K562 (cell line): ENCODE data around the gene HEPHL1. TPM values are rescaled to one million over a fixed set of nuclear protein-coding genes. Genes with fewer than 3 reads are reported as not detected.

Experiments used
- CBX8 ChIP-seq: fragments of 200-600 bp; sonication (generic); IDR thresholded peaks from 2 replicates; pipeline ENCODE4 v1.6.1; 2012; ENCODE audit warnings: borderline replicate concordance, mixed run types, low read depth, mild to moderate bottlenecking, moderate library complexity, mixed read lengths, low read length, control low read depth, inconsistent platforms; ENCODE audit not compliant: poor library complexity, severe bottlenecking; ENCODE audit errors: extremely low read depth
- ELF2 ChIP-seq: fragments of 250-450 bp; sonication (Bioruptor Pico); IDR thresholded peaks from 2 replicates; pipeline ENCODE4 v1.5.0; 2021; ENCODE audit warnings: mild to moderate bottlenecking
- NFE2 ChIP-seq: IDR thresholded peaks from 2 replicates; pipeline ENCODE4 v1.6.1; 2014; ENCODE audit warnings: antibody characterized with exemption, low read depth
- PRMT5 ChIP-seq: sonication (generic); formaldehyde crosslinking; IDR thresholded peaks from 2 replicates; pipeline ENCODE4 v1.5.0; 2020; ENCODE audit warnings: missing genetic modification reagents
- SAP30 ChIP-seq: fragments of 200-600 bp; sonication (generic); IDR thresholded peaks from 2 replicates; pipeline ENCODE4 v1.6.1; 2012; ENCODE audit warnings: borderline replicate concordance, low read depth, mild to moderate bottlenecking, moderate library complexity, low read length, control low read depth, inconsistent platforms; ENCODE audit not compliant: insufficient read depth, poor library complexity, severe bottlenecking
- TEAD1 ChIP-seq, 2 experiments: fragments of 450-650 bp in 1 of 2; sonication (generic) in 1 of 2; formaldehyde crosslinking; IDR thresholded peaks; 2 replicates each; pipeline versions ENCODE4 v1.4.0 to v1.8.0; 2020 to 2022; ENCODE audit warnings: mild to moderate bottlenecking in 2 of 2, missing genetic modification reagents in 1 of 2
- ZNF133 ChIP-seq: fragments of 250-450 bp; sonication (Bioruptor Pico); IDR thresholded peaks from 2 replicates; pipeline ENCODE4 v1.4.0; 2020; ENCODE audit warnings: mild to moderate bottlenecking
- ZNF75A ChIP-seq: fragments of 450-650 bp; formaldehyde crosslinking; IDR thresholded peaks from 2 replicates; pipeline ENCODE4 v1.4.0; 2020; ENCODE audit warnings: mild to moderate bottlenecking
- polyA plus RNA-seq, 8 experiments: library from polyadenylated mRNA; depleted of rRNA in 4 of 8; stranded (reverse) in 5 of 8; unstranded in 3 of 8; fragments of >200 nt; fragmentation: Nextera tagmentation in 2 of 8; fragmentation: Illumina TruSeq in 1 of 8; extraction: Ambion mirVana in 2 of 8; extraction: Trizol in 1 of 8; gene quantifications; 2 replicates each; pipeline versions ENCODE4 v1.2.1 to v1.2.3, GENCODE V29; 2011 to 2014; ENCODE audit warnings: inconsistent platforms in 1 of 8, missing spikeins in 1 of 8
- total RNA-seq, 7 experiments: library from RNA; depleted of rRNA in 6 of 7; stranded (reverse); fragments of >200 nt in 6 of 7; fragmentation: Illumina TruSeq in 2 of 7; extraction: Trizol in 2 of 7; gene quantifications; 2 replicates each; pipeline versions ENCODE4 v1.2.1 to v1.2.3, GENCODE V29; 2011 to 2021; ENCODE audit warnings: low replicate concordance in 1 of 7
- TF ChIP-seq, protein P1 (sequence below): fragments of 450-650 bp; IDR thresholded peaks from 2 replicates; pipeline ENCODE4 v1.6.1; 2016; ENCODE audit warnings: mild to moderate bottlenecking, moderate library complexity
- TF ChIP-seq, protein P2 (sequence below): sonication (generic); formaldehyde crosslinking; IDR thresholded peaks from 2 replicates; pipeline ENCODE4 v1.8.0; 2022; ENCODE audit warnings: mild to moderate bottlenecking, missing genetic modification reagents
- TF ChIP-seq, protein P3 (sequence below): fragments of 450-650 bp; formaldehyde crosslinking; IDR thresholded peaks from 2 replicates; pipeline ENCODE4 v1.4.0; 2020; ENCODE audit warnings: mild to moderate bottlenecking, mixed read lengths
- TF ChIP-seq, protein P4 (sequence below): fragments of 250-450 bp; sonication (Bioruptor Pico); IDR thresholded peaks from 2 replicates; pipeline ENCODE4 v1.8.0; 2022; ENCODE audit warnings: moderate library complexity, mild to moderate bottlenecking, inconsistent platforms

Gene HEPHL1
- total and polyA plus RNA-seq, 9 of the 15 experiments (the other 6 are each of a cell fraction or from before 2014, with no cell fraction given) = 0.01 TPM; not detected in 8

DNA sequence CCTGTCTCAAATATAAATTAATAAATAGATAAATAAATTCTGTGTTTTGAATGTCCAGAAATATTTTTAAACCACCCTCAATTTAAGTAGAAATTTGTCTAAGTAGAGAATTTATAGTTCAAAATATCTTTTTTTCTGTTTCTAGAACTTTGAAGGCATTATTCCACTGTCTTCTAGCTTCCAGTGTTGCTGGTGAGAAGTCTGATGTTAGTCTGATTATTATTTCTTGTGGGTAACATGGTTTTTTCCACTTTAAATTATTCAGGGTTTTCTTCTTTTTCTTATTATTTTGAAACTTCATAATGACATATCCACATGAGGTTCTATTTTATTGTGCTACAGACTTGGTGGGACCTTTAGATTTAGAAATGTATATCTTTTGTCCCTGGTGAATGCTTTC lies 46.4 kb upstream of the HEPHL1 start (continued):
- TF ChIP-seq, protein P1, sequence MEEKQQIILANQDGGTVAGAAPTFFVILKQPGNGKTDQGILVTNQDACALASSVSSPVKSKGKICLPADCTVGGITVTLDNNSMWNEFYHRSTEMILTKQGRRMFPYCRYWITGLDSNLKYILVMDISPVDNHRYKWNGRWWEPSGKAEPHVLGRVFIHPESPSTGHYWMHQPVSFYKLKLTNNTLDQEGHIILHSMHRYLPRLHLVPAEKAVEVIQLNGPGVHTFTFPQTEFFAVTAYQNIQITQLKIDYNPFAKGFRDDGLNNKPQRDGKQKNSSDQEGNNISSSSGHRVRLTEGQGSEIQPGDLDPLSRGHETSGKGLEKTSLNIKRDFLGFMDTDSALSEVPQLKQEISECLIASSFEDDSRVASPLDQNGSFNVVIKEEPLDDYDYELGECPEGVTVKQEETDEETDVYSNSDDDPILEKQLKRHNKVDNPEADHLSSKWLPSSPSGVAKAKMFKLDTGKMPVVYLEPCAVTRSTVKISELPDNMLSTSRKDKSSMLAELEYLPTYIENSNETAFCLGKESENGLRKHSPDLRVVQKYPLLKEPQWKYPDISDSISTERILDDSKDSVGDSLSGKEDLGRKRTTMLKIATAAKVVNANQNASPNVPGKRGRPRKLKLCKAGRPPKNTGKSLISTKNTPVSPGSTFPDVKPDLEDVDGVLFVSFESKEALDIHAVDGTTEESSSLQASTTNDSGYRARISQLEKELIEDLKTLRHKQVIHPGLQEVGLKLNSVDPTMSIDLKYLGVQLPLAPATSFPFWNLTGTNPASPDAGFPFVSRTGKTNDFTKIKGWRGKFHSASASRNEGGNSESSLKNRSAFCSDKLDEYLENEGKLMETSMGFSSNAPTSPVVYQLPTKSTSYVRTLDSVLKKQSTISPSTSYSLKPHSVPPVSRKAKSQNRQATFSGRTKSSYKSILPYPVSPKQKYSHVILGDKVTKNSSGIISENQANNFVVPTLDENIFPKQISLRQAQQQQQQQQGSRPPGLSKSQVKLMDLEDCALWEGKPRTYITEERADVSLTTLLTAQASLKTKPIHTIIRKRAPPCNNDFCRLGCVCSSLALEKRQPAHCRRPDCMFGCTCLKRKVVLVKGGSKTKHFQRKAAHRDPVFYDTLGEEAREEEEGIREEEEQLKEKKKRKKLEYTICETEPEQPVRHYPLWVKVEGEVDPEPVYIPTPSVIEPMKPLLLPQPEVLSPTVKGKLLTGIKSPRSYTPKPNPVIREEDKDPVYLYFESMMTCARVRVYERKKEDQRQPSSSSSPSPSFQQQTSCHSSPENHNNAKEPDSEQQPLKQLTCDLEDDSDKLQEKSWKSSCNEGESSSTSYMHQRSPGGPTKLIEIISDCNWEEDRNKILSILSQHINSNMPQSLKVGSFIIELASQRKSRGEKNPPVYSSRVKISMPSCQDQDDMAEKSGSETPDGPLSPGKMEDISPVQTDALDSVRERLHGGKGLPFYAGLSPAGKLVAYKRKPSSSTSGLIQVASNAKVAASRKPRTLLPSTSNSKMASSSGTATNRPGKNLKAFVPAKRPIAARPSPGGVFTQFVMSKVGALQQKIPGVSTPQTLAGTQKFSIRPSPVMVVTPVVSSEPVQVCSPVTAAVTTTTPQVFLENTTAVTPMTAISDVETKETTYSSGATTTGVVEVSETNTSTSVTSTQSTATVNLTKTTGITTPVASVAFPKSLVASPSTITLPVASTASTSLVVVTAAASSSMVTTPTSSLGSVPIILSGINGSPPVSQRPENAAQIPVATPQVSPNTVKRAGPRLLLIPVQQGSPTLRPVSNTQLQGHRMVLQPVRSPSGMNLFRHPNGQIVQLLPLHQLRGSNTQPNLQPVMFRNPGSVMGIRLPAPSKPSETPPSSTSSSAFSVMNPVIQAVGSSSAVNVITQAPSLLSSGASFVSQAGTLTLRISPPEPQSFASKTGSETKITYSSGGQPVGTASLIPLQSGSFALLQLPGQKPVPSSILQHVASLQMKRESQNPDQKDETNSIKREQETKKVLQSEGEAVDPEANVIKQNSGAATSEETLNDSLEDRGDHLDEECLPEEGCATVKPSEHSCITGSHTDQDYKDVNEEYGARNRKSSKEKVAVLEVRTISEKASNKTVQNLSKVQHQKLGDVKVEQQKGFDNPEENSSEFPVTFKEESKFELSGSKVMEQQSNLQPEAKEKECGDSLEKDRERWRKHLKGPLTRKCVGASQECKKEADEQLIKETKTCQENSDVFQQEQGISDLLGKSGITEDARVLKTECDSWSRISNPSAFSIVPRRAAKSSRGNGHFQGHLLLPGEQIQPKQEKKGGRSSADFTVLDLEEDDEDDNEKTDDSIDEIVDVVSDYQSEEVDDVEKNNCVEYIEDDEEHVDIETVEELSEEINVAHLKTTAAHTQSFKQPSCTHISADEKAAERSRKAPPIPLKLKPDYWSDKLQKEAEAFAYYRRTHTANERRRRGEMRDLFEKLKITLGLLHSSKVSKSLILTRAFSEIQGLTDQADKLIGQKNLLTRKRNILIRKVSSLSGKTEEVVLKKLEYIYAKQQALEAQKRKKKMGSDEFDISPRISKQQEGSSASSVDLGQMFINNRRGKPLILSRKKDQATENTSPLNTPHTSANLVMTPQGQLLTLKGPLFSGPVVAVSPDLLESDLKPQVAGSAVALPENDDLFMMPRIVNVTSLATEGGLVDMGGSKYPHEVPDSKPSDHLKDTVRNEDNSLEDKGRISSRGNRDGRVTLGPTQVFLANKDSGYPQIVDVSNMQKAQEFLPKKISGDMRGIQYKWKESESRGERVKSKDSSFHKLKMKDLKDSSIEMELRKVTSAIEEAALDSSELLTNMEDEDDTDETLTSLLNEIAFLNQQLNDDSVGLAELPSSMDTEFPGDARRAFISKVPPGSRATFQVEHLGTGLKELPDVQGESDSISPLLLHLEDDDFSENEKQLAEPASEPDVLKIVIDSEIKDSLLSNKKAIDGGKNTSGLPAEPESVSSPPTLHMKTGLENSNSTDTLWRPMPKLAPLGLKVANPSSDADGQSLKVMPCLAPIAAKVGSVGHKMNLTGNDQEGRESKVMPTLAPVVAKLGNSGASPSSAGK = no peak
- TF ChIP-seq, protein P2, sequence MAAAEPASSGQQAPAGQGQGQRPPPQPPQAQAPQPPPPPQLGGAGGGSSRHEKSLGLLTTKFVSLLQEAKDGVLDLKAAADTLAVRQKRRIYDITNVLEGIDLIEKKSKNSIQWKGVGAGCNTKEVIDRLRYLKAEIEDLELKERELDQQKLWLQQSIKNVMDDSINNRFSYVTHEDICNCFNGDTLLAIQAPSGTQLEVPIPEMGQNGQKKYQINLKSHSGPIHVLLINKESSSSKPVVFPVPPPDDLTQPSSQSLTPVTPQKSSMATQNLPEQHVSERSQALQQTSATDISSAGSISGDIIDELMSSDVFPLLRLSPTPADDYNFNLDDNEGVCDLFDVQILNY (CRISPR knock-in tag) = no peak
- no peak for TF ChIP-seq SAP30
- TF ChIP-seq, protein P3, sequence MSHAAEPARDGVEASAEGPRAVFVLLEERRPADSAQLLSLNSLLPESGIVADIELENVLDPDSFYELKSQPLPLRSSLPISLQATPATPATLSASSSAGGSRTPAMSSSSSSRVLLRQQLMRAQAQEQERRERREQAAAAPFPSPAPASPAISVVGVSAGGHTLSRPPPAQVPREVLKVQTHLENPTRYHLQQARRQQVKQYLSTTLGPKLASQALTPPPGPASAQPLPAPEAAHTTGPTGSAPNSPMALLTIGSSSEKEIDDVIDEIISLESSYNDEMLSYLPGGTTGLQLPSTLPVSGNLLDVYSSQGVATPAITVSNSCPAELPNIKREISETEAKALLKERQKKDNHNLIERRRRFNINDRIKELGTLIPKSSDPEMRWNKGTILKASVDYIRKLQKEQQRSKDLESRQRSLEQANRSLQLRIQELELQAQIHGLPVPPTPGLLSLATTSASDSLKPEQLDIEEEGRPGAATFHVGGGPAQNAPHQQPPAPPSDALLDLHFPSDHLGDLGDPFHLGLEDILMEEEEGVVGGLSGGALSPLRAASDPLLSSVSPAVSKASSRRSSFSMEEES (CRISPR knock-in tag) = no peak
- no peak for TF ChIP-seq ZNF133 (CRISPR knock-in tag)
- TF ChIP-seq NFE2 = no peak
- TF ChIP-seq ELF2 (CRISPR knock-in tag) = no peak
- no peak for TF ChIP-seq CBX8
- TF ChIP-seq ZNF75A = no peak
- TF ChIP-seq PRMT5 (CRISPR knock-in tag) = no peak
- no peak for TF ChIP-seq TEAD1 (CRISPR knock-in tag; IDR thresholded peaks at IDR 0.05)
- TF ChIP-seq, protein P4, sequence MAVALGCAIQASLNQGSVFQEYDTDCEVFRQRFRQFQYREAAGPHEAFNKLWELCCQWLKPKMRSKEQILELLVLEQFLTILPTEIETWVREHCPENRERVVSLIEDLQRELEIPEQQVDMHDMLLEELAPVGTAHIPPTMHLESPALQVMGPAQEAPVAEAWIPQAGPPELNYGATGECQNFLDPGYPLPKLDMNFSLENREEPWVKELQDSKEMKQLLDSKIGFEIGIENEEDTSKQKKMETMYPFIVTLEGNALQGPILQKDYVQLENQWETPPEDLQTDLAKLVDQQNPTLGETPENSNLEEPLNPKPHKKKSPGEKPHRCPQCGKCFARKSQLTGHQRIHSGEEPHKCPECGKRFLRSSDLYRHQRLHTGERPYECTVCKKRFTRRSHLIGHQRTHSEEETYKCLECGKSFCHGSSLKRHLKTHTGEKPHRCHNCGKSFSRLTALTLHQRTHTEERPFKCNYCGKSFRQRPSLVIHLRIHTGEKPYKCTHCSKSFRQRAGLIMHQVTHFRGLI (CRISPR knock-in tag) = no peak
